DND-41 (cell line): ENCODE data around the gene FAM120C.

Experiments
- ATAC-seq: fragments of 200-7000 bp; cut with Tn5 transposase; 3 replicates; pipeline ENCODE4 v1.9.1; 2021; ENCODE audit warnings: low read depth; ENCODE audit not compliant: insufficient read depth
- DNase-seq: peaks from one replicate; pipeline ENCODE4 v3.0.0-alpha.2; 2020
- H2AFZ ChIP-seq: 2 replicates; pipeline ENCODE4 v1.6.0; 2012; ENCODE audit warnings: low read depth, low read length
- H3K27ac ChIP-seq: 2 replicates; pipeline ENCODE4 v1.5.1; 2012; ENCODE audit warnings: low read length, inconsistent platforms
- H3K27me3 ChIP-seq: fragments of 200-600 bp; sonication (generic); 2 replicates; pipeline ENCODE4 v1.6.0; 2012; ENCODE audit warnings: low read length, mild to moderate bottlenecking, inconsistent platforms; ENCODE audit not compliant: insufficient read depth, poor library complexity
- H3K36me3 ChIP-seq: 2 replicates; pipeline ENCODE4 v1.5.1; 2012; ENCODE audit warnings: low read length, inconsistent platforms; ENCODE audit not compliant: insufficient read depth
- H3K4me1 ChIP-seq: 2 replicates; pipeline ENCODE4 v1.5.1; 2012; ENCODE audit warnings: mild to moderate bottlenecking, low read length; ENCODE audit not compliant: insufficient read depth
- H3K4me2 ChIP-seq: 2 replicates; pipeline ENCODE4 v1.6.0; 2012; ENCODE audit warnings: mild to moderate bottlenecking, moderate library complexity, low read length, inconsistent platforms; ENCODE audit not compliant: insufficient read depth
- H3K4me3 ChIP-seq, 2 experiments: fragments of 200-600 bp in 1 of 2; shearing (Covaris generic) in 1 of 2; 2 replicates each; pipeline ENCODE4 v1.5.1; 2012 to 2016; ENCODE audit warnings: inconsistent platforms in 2 of 2, low read length in 2 of 2, mild to moderate bottlenecking in 2 of 2, low read depth in 1 of 2, moderate library complexity in 1 of 2
- H3K79me2 ChIP-seq: 2 replicates; pipeline ENCODE4 v1.6.0; 2012; ENCODE audit warnings: low read length, inconsistent platforms; ENCODE audit not compliant: insufficient read depth
- H3K9ac ChIP-seq: 2 replicates; pipeline ENCODE4 v1.6.0; 2012; ENCODE audit warnings: low read depth, mild to moderate bottlenecking, inconsistent platforms, low read length, moderate library complexity
- H3K9me3 ChIP-seq: 2 replicates; pipeline ENCODE4 v1.5.1; 2012; ENCODE audit warnings: low read length, moderate library complexity, mild to moderate bottlenecking, inconsistent platforms; ENCODE audit not compliant: insufficient read depth, severe bottlenecking
- H4K20me1 ChIP-seq: 2 replicates; pipeline ENCODE4 v1.6.0; 2012; ENCODE audit warnings: low read length; ENCODE audit not compliant: insufficient read depth
- CTCF ChIP-seq: IDR thresholded peaks from 2 replicates; pipeline ENCODE4 v1.5.1; 2012; ENCODE audit warnings: borderline replicate concordance, low read length, moderate library complexity, mild to moderate bottlenecking; ENCODE audit not compliant: poor library complexity, severe bottlenecking; ENCODE audit errors: extremely low read depth
- EZH2 ChIP-seq: IDR thresholded peaks from 3 replicates; pipeline ENCODE4 v1.6.1; 2012; ENCODE audit warnings: borderline replicate concordance, low read depth, mild to moderate bottlenecking, moderate library complexity, low read length, inconsistent platforms; ENCODE audit not compliant: severe bottlenecking

Gene FAM120C, protein sequence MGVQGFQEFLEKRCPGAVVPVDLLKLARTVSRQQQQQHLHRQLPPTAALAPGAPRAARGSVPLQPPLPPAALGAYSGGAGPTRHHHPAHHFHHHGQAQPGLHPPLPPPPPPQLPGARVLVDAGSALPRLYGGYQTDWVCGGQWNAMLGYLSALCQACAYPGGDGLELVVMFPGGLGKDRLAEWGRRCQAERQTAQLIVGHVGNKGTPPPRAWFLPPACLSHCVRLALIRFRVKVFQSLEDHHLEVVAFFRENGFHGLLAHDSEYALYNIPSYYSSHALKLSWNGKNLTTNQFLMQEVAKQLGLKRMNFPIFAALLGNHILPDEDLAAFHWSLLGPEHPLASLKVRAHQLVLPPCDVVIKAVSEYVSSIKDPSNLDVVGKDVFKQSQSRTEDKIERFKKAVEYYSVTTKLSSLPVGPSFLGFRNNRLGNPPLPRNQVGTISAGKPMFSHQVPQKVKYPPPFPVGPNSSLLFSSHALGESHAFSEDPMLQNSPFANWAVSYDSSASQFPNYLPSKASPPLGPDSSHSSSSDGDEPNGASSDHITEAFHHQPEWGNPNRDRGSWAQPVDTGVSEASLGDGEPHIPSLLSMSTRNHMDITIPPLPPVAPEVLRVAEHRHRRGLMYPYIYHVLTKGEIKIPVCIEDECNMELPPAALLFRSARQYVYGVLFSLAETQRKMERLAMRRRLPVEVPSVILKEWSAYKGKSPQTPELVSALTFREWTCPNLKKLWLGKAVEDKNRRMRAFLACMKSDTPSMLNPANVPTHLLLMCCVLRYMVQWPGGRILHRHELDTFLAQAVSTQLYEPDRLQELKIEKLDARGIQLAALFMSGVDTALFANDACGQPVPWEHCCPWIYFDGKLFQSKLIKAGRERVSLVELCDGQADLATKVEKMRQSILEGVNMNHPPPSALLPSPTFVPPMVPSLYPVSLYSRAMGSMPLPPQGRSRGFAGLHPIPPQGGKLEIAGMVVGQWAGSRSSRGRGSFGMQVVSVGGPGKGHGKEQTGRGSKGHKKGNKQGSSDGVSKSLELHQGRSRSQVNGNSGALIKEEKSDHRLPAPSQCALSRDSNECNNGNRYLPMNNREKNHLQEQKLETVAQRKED

GRCh38 chrX:54182864-54183613 lies at the start of gene FAM120C:
FAM120C (minus strand) TSS chrX:54183254; CDS start chrX:54183198, 56 bp downstream.
- Histone ChIP-seq H4K20me1 (peaks cover 39% of the 10 kb centered on the region), H2AFZ (peak within 1 kb of the TSS; percentile 82), H3K4me2 (peak within 1 kb of the TSS; percentile 93), H3K36me3 (peaks cover 31% of the 10 kb centered on the region), H3K4me1 (peaks cover 42% of the 10 kb centered on the region), H3K79me2 (peaks cover 50% of the 10 kb centered on the region), H3K4me3 (peak within 1 kb of the TSS; percentile 62 to 63), H3K9me3 (no peaks in the 10 kb centered on the region), H3K27ac (peak within 1 kb of the TSS; percentile 90), H3K27me3 (no peaks in the 10 kb centered on the region), H3K9ac (peak within 1 kb of the TSS; percentile 93)
- ATAC-seq, result peak; percentile 64
- TF ChIP-seq CTCF, result no peak
- no peak for TF ChIP-seq EZH2
- DNase-seq, result peak; percentile 81

GRCh38 chrX:54230435-54231148 lies 47.5 kb upstream of the FAM120C start:
- DNase-seq, result no peak
- no peak for ATAC-seq

More at GRCh38 chrX:54230435-54231148, 47.5 kb upstream of the FAM120C start:
- TF ChIP-seq CTCF (no peak), EZH2 (no peak)
- H3K4me1 ChIP-seq, result no peaks in the 10 kb centered on the region
- no peaks in the 10 kb centered on the region for H3K36me3 ChIP-seq
- H3K9ac ChIP-seq, result no peak overlapping the region
- H3K79me2 ChIP-seq, result no peaks in the 10 kb centered on the region
- H3K9me3 ChIP-seq, result no peaks in the 10 kb centered on the region
- H4K20me1 ChIP-seq, result no peaks in the 10 kb centered on the region
- no peak overlapping the region for H3K4me3 ChIP-seq
- no peaks in the 10 kb centered on the region for H3K27me3 ChIP-seq
- H2AFZ ChIP-seq, result no peak overlapping the region
- no peak overlapping the region for H3K27ac ChIP-seq
- no peak overlapping the region for H3K4me2 ChIP-seq
